Activated naive CD8-positive, alpha-beta T cell (primary cell): ENCODE data around the gene GTF2B.
"Not testable (repeated sequence)": the region's sequence is repeated elsewhere in the genome, so short reads cannot be mapped to it uniquely, and the experiment has no call there.

ENCODE experiments used
- H3K27ac Mint-ChIP-seq: one replicate; pipeline ENCODE4 v1.8.0; 2021; ENCODE audit warnings: mixed read lengths
- H3K27me3 Mint-ChIP-seq: one replicate; pipeline ENCODE4 v1.8.0; 2021; ENCODE audit warnings: mixed read lengths
- H3K36me3 Mint-ChIP-seq: one replicate; pipeline ENCODE4 v1.8.0; 2021; ENCODE audit warnings: mixed read lengths
- H3K4me1 Mint-ChIP-seq: one replicate; pipeline ENCODE4 v1.8.0; 2021; ENCODE audit warnings: low read depth, mixed read lengths
- H3K4me3 Mint-ChIP-seq: one replicate; pipeline ENCODE4 v1.8.0; 2021; ENCODE audit warnings: mild to moderate bottlenecking, mixed read lengths
- H3K9me3 Mint-ChIP-seq: one replicate; pipeline ENCODE4 v1.8.0; 2021; ENCODE audit warnings: low read depth, mixed read lengths

GTF2B gene

GRCh38 chr1:88891318-88891950 is at the start of gene GTF2B:
Gene GTF2B, minus strand, starts transcription at chr1:88891567. Its CDS starts 68 bp downstream, at chr1:88891499.
- no peaks in the 10 kb centered on the region for H3K27me3 Mint-ChIP-seq
- peaks cover 41% of the 10 kb centered on the region for H3K4me1 Mint-ChIP-seq
- no peaks in the 10 kb centered on the region for H3K9me3 Mint-ChIP-seq
- peak within 1 kb of the TSS; percentile 96 for H3K27ac Mint-ChIP-seq
- H3K36me3 Mint-ChIP-seq: no peaks in the 10 kb centered on the region
- peak within 1 kb of the TSS; percentile 98 for H3K4me3 Mint-ChIP-seq

GRCh38 chr1:88938528-88938927 is 47.2 kb upstream of the GTF2B start:
- H3K27ac Mint-ChIP-seq, H3K27me3 Mint-ChIP-seq, H3K9me3 Mint-ChIP-seq, H3K4me1 Mint-ChIP-seq, H3K4me3 Mint-ChIP-seq: not testable (repeated sequence)
- H3K36me3 Mint-ChIP-seq: peaks cover 43% of the 10 kb centered on the region

GRCh38 chr1:88936760-88937342 is 45.5 kb upstream of the GTF2B start:
- H3K4me3 Mint-ChIP-seq: no peak overlapping the region
- peaks cover 7% of the 10 kb centered on the region for H3K9me3 Mint-ChIP-seq
- no peak overlapping the region for H3K27ac Mint-ChIP-seq
- no peaks in the 10 kb centered on the region for H3K27me3 Mint-ChIP-seq
- H3K36me3 Mint-ChIP-seq: peaks cover 40% of the 10 kb centered on the region
- H3K4me1 Mint-ChIP-seq: peaks cover 2% of the 10 kb centered on the region

GRCh38 chr1:88936223-88936523 is 44.8 kb upstream of the GTF2B start:
- Mint-ChIP-seq H3K4me1 (peaks cover 2% of the 10 kb centered on the region), H3K4me3 (no peak overlapping the region), H3K27me3 (no peaks in the 10 kb centered on the region), H3K9me3 (peaks cover 7% of the 10 kb centered on the region), H3K27ac (no peak overlapping the region), H3K36me3 (peaks cover 39% of the 10 kb centered on the region)

GRCh38 chr1:88935522-88936222 is 44.3 kb upstream of the GTF2B start:
- H3K27me3 Mint-ChIP-seq: no peaks in the 10 kb centered on the region
- H3K27ac Mint-ChIP-seq: no peak overlapping the region
- peaks cover 7% of the 10 kb centered on the region for H3K9me3 Mint-ChIP-seq
- H3K4me1 Mint-ChIP-seq: peaks cover 2% of the 10 kb centered on the region
- peaks cover 38% of the 10 kb centered on the region for H3K36me3 Mint-ChIP-seq
- no peak overlapping the region for H3K4me3 Mint-ChIP-seq

GRCh38 chr1:88930176-88930575 is 38.8 kb upstream of the GTF2B start:
- not testable (repeated sequence) for H3K27ac Mint-ChIP-seq, H3K4me3 Mint-ChIP-seq, H3K9me3 Mint-ChIP-seq, H3K4me1 Mint-ChIP-seq, H3K27me3 Mint-ChIP-seq
- H3K36me3 Mint-ChIP-seq: peaks cover 32% of the 10 kb centered on the region

GRCh38 chr1:88923224-88923623 is 31.9 kb upstream of the GTF2B start:
- no peaks in the 10 kb centered on the region for H3K9me3 Mint-ChIP-seq
- H3K4me3 Mint-ChIP-seq: no peak overlapping the region
- no peaks in the 10 kb centered on the region for H3K27me3 Mint-ChIP-seq
- no peak overlapping the region for H3K27ac Mint-ChIP-seq
- H3K36me3 Mint-ChIP-seq: peaks cover 42% of the 10 kb centered on the region
- no peaks in the 10 kb centered on the region for H3K4me1 Mint-ChIP-seq

- no peak overlapping the region for H3K4me3 Mint-ChIP-seq
- no peak overlapping the region for H3K27ac Mint-ChIP-seq
- H3K9me3 Mint-ChIP-seq: no peaks in the 10 kb centered on the region
- peaks cover 43% of the 10 kb centered on the region for H3K36me3 Mint-ChIP-seq
- H3K27me3 Mint-ChIP-seq: no peaks in the 10 kb centered on the region
- peaks cover under 1% of the 10 kb centered on the region for H3K4me1 Mint-ChIP-seq
Observed at GRCh38 chr1:88922214-88922613, 30.8 kb upstream of the GTF2B start.

- peaks cover 43% of the 10 kb centered on the region for H3K36me3 Mint-ChIP-seq
- no peaks in the 10 kb centered on the region for H3K27me3 Mint-ChIP-seq
- H3K27ac Mint-ChIP-seq: no peak overlapping the region
- peaks cover 5% of the 10 kb centered on the region for H3K4me1 Mint-ChIP-seq
- H3K9me3 Mint-ChIP-seq: peaks cover 11% of the 10 kb centered on the region
- no peak overlapping the region for H3K4me3 Mint-ChIP-seq
Observed at GRCh38 chr1:88920845-88921244, 29.5 kb upstream of the GTF2B start.

GRCh38 chr1:88917321-88918025 is 26.1 kb upstream of the GTF2B start:
- Mint-ChIP-seq H3K27ac (no peak overlapping the region), H3K4me3 (no peak overlapping the region), H3K27me3 (no peaks in the 10 kb centered on the region), H3K9me3 (peaks cover 21% of the 10 kb centered on the region), H3K4me1 (peaks cover 5% of the 10 kb centered on the region), H3K36me3 (peaks cover 33% of the 10 kb centered on the region)

- Mint-ChIP-seq H3K36me3 (peaks cover 30% of the 10 kb centered on the region), H3K27me3 (no peaks in the 10 kb centered on the region), H3K4me1 (peaks cover 7% of the 10 kb centered on the region), H3K9me3 (peaks cover 21% of the 10 kb centered on the region), H3K27ac (no peak overlapping the region), H3K4me3 (no peak overlapping the region)
Observed at GRCh38 chr1:88916883-88917282, 25.5 kb upstream of the GTF2B start.

- H3K36me3 Mint-ChIP-seq, H3K27ac Mint-ChIP-seq, H3K4me1 Mint-ChIP-seq, H3K27me3 Mint-ChIP-seq, H3K4me3 Mint-ChIP-seq: not testable (repeated sequence)
- peaks cover 19% of the 10 kb centered on the region for H3K9me3 Mint-ChIP-seq
Observed at GRCh38 chr1:88911800-88912199, 20.4 kb upstream of the GTF2B start.

GRCh38 chr1:88911161-88911560 is 19.8 kb upstream of the GTF2B start:
- Mint-ChIP-seq H3K9me3 (peaks cover 13% of the 10 kb centered on the region), H3K36me3 (peaks cover 6% of the 10 kb centered on the region), H3K4me3 (no peak overlapping the region), H3K27me3 (no peaks in the 10 kb centered on the region), H3K27ac (no peak overlapping the region), H3K4me1 (peaks cover 2% of the 10 kb centered on the region)

GRCh38 chr1:88910401-88910800 is 19.0 kb upstream of the GTF2B start:
- Mint-ChIP-seq H3K4me1 (peaks cover 2% of the 10 kb centered on the region), H3K27ac (no peak overlapping the region), H3K4me3 (no peak overlapping the region), H3K27me3 (no peaks in the 10 kb centered on the region), H3K36me3 (no peaks in the 10 kb centered on the region), H3K9me3 (peaks cover 6% of the 10 kb centered on the region)

GRCh38 chr1:88900883-88901282 is 9.5 kb upstream of the GTF2B start:
- H3K4me1 Mint-ChIP-seq: no peaks in the 10 kb centered on the region
- no peak overlapping the region for H3K27ac Mint-ChIP-seq
- H3K9me3 Mint-ChIP-seq: no peaks in the 10 kb centered on the region
- H3K36me3 Mint-ChIP-seq: no peaks in the 10 kb centered on the region
- H3K27me3 Mint-ChIP-seq: no peaks in the 10 kb centered on the region
- no peak overlapping the region for H3K4me3 Mint-ChIP-seq
